DOHH2 (cell line): ENCODE data around the gene MRPL44.

Experiments used
- EZH2phosphoT487 ChIP-seq: fragments of 200-600 bp; sonication (generic); IDR thresholded peaks from 2 replicates; pipeline ENCODE4 v1.6.1; 2017; ENCODE audit warnings: borderline replicate concordance, mild to moderate bottlenecking, antibody characterized with exemption, low read length, moderate library complexity, mixed read lengths
- TF ChIP-seq, protein P1 (sequence below): fragments of 200-600 bp; sonication (generic); IDR thresholded peaks from one replicate; pipeline ENCODE4 v1.5.1; 2014; ENCODE audit warnings: antibody characterized with exemption, mild to moderate bottlenecking, low read depth, low read length; ENCODE audit not compliant: poor library complexity, severe bottlenecking

DNA sequence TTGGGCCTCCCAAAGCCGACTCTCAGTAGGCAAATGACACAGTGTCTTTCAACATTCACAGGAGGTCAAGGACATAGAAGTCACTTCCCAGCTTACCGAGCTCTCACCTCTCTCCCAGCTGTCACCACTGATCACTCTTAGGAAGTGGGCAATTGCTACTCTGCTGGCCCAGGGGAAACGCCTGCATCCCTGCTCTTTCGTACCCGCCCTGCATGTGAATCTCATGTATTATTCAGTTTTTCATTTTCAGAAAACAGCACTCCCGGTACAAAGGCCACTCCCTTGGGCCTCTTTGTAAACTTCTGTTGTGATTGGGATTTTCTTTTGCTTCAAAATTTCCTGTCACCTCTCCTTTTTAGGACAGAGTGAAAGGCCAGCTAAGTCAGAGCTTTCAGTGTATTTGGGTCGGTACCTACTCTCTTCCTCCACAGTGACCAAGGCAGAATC, 15.4 kb downstream of the MRPL44 start:
- TF ChIP-seq, protein P1, sequence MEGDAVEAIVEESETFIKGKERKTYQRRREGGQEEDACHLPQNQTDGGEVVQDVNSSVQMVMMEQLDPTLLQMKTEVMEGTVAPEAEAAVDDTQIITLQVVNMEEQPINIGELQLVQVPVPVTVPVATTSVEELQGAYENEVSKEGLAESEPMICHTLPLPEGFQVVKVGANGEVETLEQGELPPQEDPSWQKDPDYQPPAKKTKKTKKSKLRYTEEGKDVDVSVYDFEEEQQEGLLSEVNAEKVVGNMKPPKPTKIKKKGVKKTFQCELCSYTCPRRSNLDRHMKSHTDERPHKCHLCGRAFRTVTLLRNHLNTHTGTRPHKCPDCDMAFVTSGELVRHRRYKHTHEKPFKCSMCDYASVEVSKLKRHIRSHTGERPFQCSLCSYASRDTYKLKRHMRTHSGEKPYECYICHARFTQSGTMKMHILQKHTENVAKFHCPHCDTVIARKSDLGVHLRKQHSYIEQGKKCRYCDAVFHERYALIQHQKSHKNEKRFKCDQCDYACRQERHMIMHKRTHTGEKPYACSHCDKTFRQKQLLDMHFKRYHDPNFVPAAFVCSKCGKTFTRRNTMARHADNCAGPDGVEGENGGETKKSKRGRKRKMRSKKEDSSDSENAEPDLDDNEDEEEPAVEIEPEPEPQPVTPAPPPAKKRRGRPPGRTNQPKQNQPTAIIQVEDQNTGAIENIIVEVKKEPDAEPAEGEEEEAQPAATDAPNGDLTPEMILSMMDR, result no peak
- TF ChIP-seq EZH2phosphoT487, result no peak
